Endothelial cell of umbilical vein (primary cell): ENCODE measurements around the gene UNC13D.
"Not testable (repeated sequence)": the region's sequence is repeated elsewhere in the genome, so short reads cannot be mapped to it uniquely, and the experiment has no call there.

ENCODE experiments used
- EZH2 ChIP-seq: IDR thresholded peaks from 2 replicates; pipeline ENCODE4 v1.6.1; 2012; ENCODE audit warnings: borderline replicate concordance, low read depth, mild to moderate bottlenecking, moderate library complexity, low read length, inconsistent platforms; ENCODE audit not compliant: severe bottlenecking
- FOS ChIP-seq: IDR thresholded peaks from 2 replicates; pipeline ENCODE4 v1.6.1; 2011; ENCODE audit warnings: mild to moderate bottlenecking, low read length, moderate library complexity, borderline replicate concordance; ENCODE audit not compliant: insufficient read depth
- JUN ChIP-seq: IDR thresholded peaks from 2 replicates; pipeline ENCODE4 v1.6.1; 2011; ENCODE audit warnings: borderline replicate concordance, low read depth; ENCODE audit not compliant: insufficient read length, insufficient read depth
- MYC ChIP-seq: IDR thresholded peaks from one replicate; pipeline ENCODE4 v1.6.1; 2011; ENCODE audit warnings: mild to moderate bottlenecking, low read depth, low read length
- POLR2A ChIP-seq: IDR thresholded peaks from 2 replicates; pipeline ENCODE4 v1.6.1; 2012; ENCODE audit warnings: low read depth, mild to moderate bottlenecking, control low read depth, low read length
- POLR2AphosphoS5 ChIP-seq: IDR thresholded peaks from 2 replicates; pipeline ENCODE4 v1.6.1; 2012; ENCODE audit warnings: low read depth, mild to moderate bottlenecking, control low read depth, low read length, moderate library complexity; ENCODE audit not compliant: insufficient read depth
- TF ChIP-seq, protein P1 (sequence below), 2 donors: IDR thresholded peaks; 1 replicate in 1 of 2; 2 replicates in 1 of 2; pipeline ENCODE4 v1.5.1; 2011; ENCODE audit warnings: low read length in 2 of 2, mild to moderate bottlenecking in 2 of 2, moderate library complexity in 2 of 2, control low read depth in 1 of 2, inconsistent platforms in 1 of 2, low read depth in 1 of 2; ENCODE audit not compliant: insufficient read depth in 1 of 2; ENCODE audit errors: extremely low read depth in 1 of 2
- TF ChIP-seq, protein P2 (sequence below): IDR thresholded peaks from 2 replicates; pipeline ENCODE4 v1.6.1; 2011; ENCODE audit not compliant: insufficient read depth, insufficient read length

GRCh38 chr17:75868730-75869281 lies 24.6 kb upstream of the UNC13D start:
- TF ChIP-seq, protein P1, sequence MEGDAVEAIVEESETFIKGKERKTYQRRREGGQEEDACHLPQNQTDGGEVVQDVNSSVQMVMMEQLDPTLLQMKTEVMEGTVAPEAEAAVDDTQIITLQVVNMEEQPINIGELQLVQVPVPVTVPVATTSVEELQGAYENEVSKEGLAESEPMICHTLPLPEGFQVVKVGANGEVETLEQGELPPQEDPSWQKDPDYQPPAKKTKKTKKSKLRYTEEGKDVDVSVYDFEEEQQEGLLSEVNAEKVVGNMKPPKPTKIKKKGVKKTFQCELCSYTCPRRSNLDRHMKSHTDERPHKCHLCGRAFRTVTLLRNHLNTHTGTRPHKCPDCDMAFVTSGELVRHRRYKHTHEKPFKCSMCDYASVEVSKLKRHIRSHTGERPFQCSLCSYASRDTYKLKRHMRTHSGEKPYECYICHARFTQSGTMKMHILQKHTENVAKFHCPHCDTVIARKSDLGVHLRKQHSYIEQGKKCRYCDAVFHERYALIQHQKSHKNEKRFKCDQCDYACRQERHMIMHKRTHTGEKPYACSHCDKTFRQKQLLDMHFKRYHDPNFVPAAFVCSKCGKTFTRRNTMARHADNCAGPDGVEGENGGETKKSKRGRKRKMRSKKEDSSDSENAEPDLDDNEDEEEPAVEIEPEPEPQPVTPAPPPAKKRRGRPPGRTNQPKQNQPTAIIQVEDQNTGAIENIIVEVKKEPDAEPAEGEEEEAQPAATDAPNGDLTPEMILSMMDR (IDR thresholded peaks at IDR 0.05; ENCODE audit: extremely low read depth in 1 of 2, insufficient read depth in 1 of 2, low read depth in 1 of 2, low read length in 2 of 2): not testable (repeated sequence)
- TF ChIP-seq EZH2, POLR2A, POLR2AphosphoS5, JUN, MYC, FOS: not testable (repeated sequence)
- TF ChIP-seq, protein P2, sequence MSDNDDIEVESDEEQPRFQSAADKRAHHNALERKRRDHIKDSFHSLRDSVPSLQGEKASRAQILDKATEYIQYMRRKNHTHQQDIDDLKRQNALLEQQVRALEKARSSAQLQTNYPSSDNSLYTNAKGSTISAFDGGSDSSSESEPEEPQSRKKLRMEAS: not testable (repeated sequence)
